Tibial artery (tissue), 4 donors: ENCODE data around the gene ADAD2.
"Not testable (repeated sequence)": the region's sequence is repeated elsewhere in the genome, so short reads cannot be mapped to it uniquely, and the experiment has no call there.

ENCODE experiments used
- DNase-seq, 2 donors: peaks; one replicate each; pipeline ENCODE4 v3.0.0-alpha.2; 2019
- H3K27ac ChIP-seq, 2 donors: fragments of 200-600 bp; sonication (generic) in 1 of 2; 1 replicate in 1 of 2; 2 replicates in 1 of 2; pipeline ENCODE4 v1.5.1; 2018 to 2019; ENCODE audit warnings: mild to moderate bottlenecking in 1 of 2
- H3K27me3 ChIP-seq, 2 donors: fragments of 200-600 bp; sonication (generic) in 1 of 2; one replicate each; pipeline versions ENCODE4 v1.5.1 to v1.6.0; 2016 to 2019
- H3K36me3 ChIP-seq, 3 donors: fragments of 200-600 bp; sonication (generic) in 2 of 3; one replicate each; pipeline ENCODE4 v1.5.1; 2016 to 2019; ENCODE audit warnings: mild to moderate bottlenecking in 2 of 3
- H3K4me1 ChIP-seq, 4 donors: fragments of 200-600 bp; sonication (generic) in 2 of 4; 1 replicate in 3 of 4; 2 replicates in 1 of 4; pipeline ENCODE4 v1.5.1; 2016 to 2019
- H3K4me3 ChIP-seq, 2 donors: fragments of 200-600 bp; sonication (generic) in 1 of 2; 1 replicate in 1 of 2; 2 replicates in 1 of 2; pipeline ENCODE4 v1.5.1; 2018 to 2019; ENCODE audit warnings: mild to moderate bottlenecking in 2 of 2
- H3K9me3 ChIP-seq, 3 donors: fragments of 200-600 bp; sonication (generic) in 1 of 3; one replicate each; pipeline ENCODE4 v1.5.1; 2016 to 2019
- CTCF ChIP-seq, 2 experiments: fragments of 200-600 bp in 1 of 2; fragments of 450-650 bp in 1 of 2; IDR thresholded peaks; one replicate each; pipeline ENCODE4 v1.5.1; 2017 to 2019; ENCODE audit warnings: antibody characterized with exemption in 2 of 2, mild to moderate bottlenecking in 1 of 2, moderate library complexity in 1 of 2
- intact Hi-C: fragments of 100-400 bp; cut with DNase I; formaldehyde crosslinking; loops from one replicate; pipeline ENCODE4 v1.15.0; 2023; ENCODE audit warnings: low total_unique reads

Gene ADAD2

GRCh38 chr16:84207879-84208278 is 16.9 kb downstream of the ADAD2 start:
- H3K9me3 ChIP-seq, result no peaks in the 10 kb centered on the region
- no peak overlapping the region for H3K27ac ChIP-seq
- no peaks in the 10 kb centered on the region for H3K4me1 ChIP-seq
- H3K4me3 ChIP-seq, result no peak overlapping the region
- TF ChIP-seq CTCF (IDR thresholded peaks at IDR 0.05), result no peak
- no peaks in the 10 kb centered on the region for H3K36me3 ChIP-seq
- no peak for DNase-seq
- intact Hi-C loops, result no loop called here
- peaks cover 0 to 2% of the 10 kb centered on the region in 2 donors for H3K27me3 ChIP-seq

GRCh38 chr16:84209989-84210388 is 19.0 kb downstream of the ADAD2 start:
- no peaks in the 10 kb centered on the region for H3K4me1 ChIP-seq
- H3K36me3 ChIP-seq, result no peaks in the 10 kb centered on the region
- DNase-seq, result no peak
- intact Hi-C loops, result no loop called here
- H3K4me3 ChIP-seq, result no peak overlapping the region
- H3K9me3 ChIP-seq, result no peaks in the 10 kb centered on the region
- H3K27me3 ChIP-seq, result peaks cover 0 to 3% of the 10 kb centered on the region in 2 donors
- no peak for TF ChIP-seq CTCF (IDR thresholded peaks at IDR 0.05)
- no peak overlapping the region for H3K27ac ChIP-seq

GRCh38 chr16:84212154-84212553 is 21.2 kb downstream of the ADAD2 start:
- intact Hi-C loops, result no loop called here

GRCh38 chr16:84212631-84213030 is 21.7 kb downstream of the ADAD2 start:
- Histone ChIP-seq H3K4me1 (no peaks in the 10 kb centered on the region), H3K9me3 (no peaks in the 10 kb centered on the region), H3K27me3 (peaks cover 0 to 5% of the 10 kb centered on the region in 2 donors), H3K27ac (no peak overlapping the region), H3K36me3 (no peaks in the 10 kb centered on the region), H3K4me3 (no peak overlapping the region)
- no peak for TF ChIP-seq CTCF (IDR thresholded peaks at IDR 0.05)
- intact Hi-C loops, result no loop called here
- DNase-seq, result no peak

More at GRCh38 chr16:84212154-84212553, 21.2 kb downstream of the ADAD2 start:
- Histone ChIP-seq H3K36me3 (no peaks in the 10 kb centered on the region), H3K27me3 (peaks cover 0 to 5% of the 10 kb centered on the region in 2 donors), H3K4me3 (no peak overlapping the region), H3K9me3 (no peaks in the 10 kb centered on the region), H3K27ac (no peak overlapping the region), H3K4me1 (no peaks in the 10 kb centered on the region)
- no peak for TF ChIP-seq CTCF (IDR thresholded peaks at IDR 0.05)
- DNase-seq, result no peak

GRCh38 chr16:84214451-84215066 is 23.6 kb downstream of the ADAD2 start:
- H3K9me3 ChIP-seq, result no peaks in the 10 kb centered on the region
- H3K36me3 ChIP-seq, result no peaks in the 10 kb centered on the region
- H3K27ac ChIP-seq, result no peak overlapping the region
- no peak for DNase-seq
- intact Hi-C loops, result no loop called here
- no peaks in the 10 kb centered on the region for H3K4me1 ChIP-seq
- H3K27me3 ChIP-seq, result peaks cover 0 to 8% of the 10 kb centered on the region in 2 donors
- H3K4me3 ChIP-seq, result no peak overlapping the region
- no peak for TF ChIP-seq CTCF (IDR thresholded peaks at IDR 0.05)

- intact Hi-C loops, result no loop called here
- DNase-seq, result no peak
- Histone ChIP-seq H3K27me3 (peaks cover 0 to 11% of the 10 kb centered on the region in 2 donors), H3K9me3 (no peaks in the 10 kb centered on the region), H3K27ac (no peak overlapping the region), H3K36me3 (no peaks in the 10 kb centered on the region), H3K4me3 (no peak overlapping the region), H3K4me1 (no peaks in the 10 kb centered on the region)
- no peak for TF ChIP-seq CTCF (IDR thresholded peaks at IDR 0.05)
These were observed 24.6 kb downstream of the ADAD2 start for GRCh38 chr16:84215531-84215930.

GRCh38 chr16:84216144-84216543 is 25.2 kb downstream of the ADAD2 start:
- H3K4me1 ChIP-seq, intact Hi-C loops, H3K36me3 ChIP-seq, DNase-seq, H3K9me3 ChIP-seq, H3K27ac ChIP-seq, H3K4me3 ChIP-seq: not testable (repeated sequence)
- H3K27me3 ChIP-seq, result peaks cover 0 to 11% of the 10 kb centered on the region in 2 donors
